ENCODE results near the gene DLG3.

DLG3 gene

DNA sequence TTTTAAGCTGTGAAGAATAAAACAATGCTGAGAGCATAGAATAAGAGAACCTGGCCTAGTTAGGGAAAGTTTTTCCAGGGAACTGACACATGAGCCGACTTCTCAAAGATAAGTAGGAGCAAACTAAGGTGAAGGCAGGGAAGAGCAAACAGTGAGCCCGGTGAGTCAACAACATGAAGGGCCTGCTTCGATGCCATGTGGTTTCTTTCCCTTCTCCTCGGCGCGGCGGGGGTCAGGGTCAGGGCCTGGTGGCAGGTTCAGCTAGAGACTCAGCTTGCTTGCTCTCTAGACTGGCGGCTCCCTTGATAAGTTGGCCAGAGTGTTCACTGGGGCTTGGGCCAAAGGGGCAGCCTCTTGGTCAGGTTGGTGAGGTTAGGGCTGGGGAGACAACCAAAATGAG lies 81.1 kb downstream of the DLG3 start:
- no peak for DNase-seq (ENCODE audit: low read depth)

DNA sequence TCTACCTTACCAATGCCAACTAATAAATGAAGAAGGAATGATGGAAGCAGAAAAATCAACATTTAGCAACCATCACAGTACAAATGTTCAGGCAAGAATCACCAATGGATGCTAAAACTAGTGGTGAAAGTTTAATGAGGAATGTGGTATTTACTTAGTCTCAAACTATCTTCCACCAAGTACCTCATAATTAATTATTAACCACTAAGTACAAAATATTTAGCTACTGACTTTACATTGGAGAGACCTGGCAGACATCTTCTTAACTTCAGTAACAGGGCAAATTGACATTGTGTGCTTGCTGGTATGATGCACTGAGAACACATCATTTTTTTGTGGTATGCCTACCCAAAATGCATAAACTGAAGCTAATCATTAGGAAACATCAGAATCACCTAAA lies 82.4 kb downstream of the DLG3 start:
- DNase-seq (ENCODE audit: low read depth), result no peak

GRCh38 chrX:70527610-70528345 lies 83.1 kb downstream of the DLG3 start:
- no peak for DNase-seq (ENCODE audit: low read depth)

- DNase-seq (ENCODE audit: low read depth), result no peak
Observed at GRCh38 chrX:70535198-70535597, 90.6 kb downstream of the DLG3 start.

DNA sequence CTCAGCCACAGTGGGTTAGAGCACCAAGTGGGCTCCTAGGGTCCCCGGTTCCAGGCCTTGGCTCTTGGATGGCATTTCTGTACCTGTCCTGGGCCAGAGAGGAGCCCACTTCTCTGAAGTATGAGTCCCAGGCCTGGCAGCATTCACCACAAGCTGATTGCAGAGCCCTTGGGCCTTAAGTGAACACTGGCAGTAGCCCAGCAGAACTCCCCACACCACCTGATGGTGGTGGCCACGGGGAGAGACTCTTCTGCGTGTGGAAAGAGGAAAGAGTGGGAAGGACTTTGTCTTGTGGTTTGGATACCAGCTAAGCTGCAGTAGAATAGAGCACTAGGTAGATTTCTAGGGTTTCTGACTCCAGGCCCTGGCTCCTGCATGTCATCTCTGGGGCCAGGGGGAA lies 104.8 kb downstream of the DLG3 start:
- DNase-seq (ENCODE audit: low read depth), result no peak

GRCh38 chrX:70552130-70552704 lies 107.6 kb downstream of the DLG3 start:
- no peak for DNase-seq (ENCODE audit: low read depth)

DNA sequence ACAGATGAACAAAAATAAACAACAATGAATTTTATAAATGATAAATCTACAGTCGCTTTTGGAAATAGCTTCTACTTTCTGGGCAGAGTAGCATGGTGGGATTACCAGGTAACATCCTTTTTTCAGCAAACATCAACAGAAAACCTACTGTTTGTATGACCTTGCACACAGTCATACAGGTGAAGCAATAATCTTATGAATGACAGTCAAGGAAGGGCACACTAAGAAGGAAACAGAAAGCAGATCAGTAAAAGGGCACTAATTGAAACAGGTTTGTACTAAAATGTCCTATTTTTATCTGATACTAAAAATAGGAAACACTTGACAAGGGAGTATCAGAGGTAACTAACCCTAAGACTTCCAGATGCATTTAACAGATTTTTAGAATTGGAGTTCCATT lies 108.9 kb downstream of the DLG3 start:
- DNase-seq (ENCODE audit: low read depth), result no peak

DNA sequence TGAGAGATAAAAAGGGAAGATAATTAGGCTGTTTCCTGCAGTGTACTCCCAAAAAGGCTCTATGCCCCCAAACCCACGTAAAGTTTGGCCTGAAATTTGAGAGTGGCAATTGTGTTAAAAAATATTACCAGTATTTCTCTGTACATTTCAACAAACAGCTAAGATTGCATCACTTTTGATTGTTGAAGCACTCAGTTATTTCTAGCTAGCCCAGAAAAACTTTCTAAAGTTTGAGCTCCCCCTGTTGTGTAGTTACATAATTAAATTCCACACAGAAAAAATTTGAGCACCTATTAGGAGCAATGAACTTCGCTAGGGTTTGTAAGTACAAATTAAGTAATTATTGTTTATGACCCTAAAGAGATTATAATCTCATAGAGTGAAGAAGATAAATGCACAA lies 109.4 kb downstream of the DLG3 start:
- DNase-seq (ENCODE audit: low read depth), result peak; percentile 3

- DNase-seq (ENCODE audit: low read depth), result peak; percentile 4
Observed at GRCh38 chrX:70554523-70554922, 109.9 kb downstream of the DLG3 start.

DNA sequence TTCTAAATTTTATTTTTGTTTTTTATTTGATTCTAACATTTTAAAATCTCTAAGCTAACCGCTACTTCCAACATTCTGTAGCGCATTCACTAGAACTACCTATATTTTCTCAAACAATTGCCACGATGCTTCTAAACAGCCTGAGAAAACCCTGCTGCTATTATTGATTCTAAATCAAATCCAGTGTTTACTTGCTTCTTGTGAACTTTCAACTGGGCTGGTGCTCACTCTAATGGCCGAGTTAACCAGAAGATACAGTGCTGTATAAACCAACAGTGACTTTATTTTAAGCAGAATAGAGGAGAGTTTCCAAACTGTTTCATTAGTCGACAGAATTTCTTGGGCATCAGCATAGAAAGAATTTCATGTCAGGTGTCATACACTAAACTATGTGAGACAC lies 110.3 kb downstream of the DLG3 start:
- DNase-seq (ENCODE audit: low read depth), result no peak

All from fibroblast of gingiva (primary cell).